ENCODE measurements around the gene ELAC1.

GRCh38 chr18:50989711-50990110, 21.9 kb downstream of the ELAC1 start:
- no peak for TF ChIP-seq CTCF (IDR thresholded peaks at IDR 0.05)
- no peak for TF ChIP-seq POLR2A (IDR thresholded peaks at IDR 0.05)
- no peak for TF ChIP-seq POLR2AphosphoS5 (IDR thresholded peaks at IDR 0.05; ENCODE audit: insufficient read depth in 1 of 2, low read depth in 1 of 2)
